K562 (cell line): ENCODE measurements around the gene POTEE. TPM values are rescaled to one million over a fixed set of nuclear protein-coding genes. Genes with fewer than 3 reads are reported as not detected.
"Not testable (repeated sequence)": the region's sequence is repeated elsewhere in the genome, so short reads cannot be mapped to it uniquely, and the experiment has no call there.

ENCODE experiments used
- ATAC-seq: fragments of 200-7000 bp; cut with Tn5 transposase; 3 replicates; pipeline ENCODE4 v1.9.1; 2020; ENCODE audit warnings: moderate library complexity
- BruUV-seq: library from RNA; stranded (reverse); fragments of 400-500 nt; replicated peaks from 2 replicates; lab custom pipeline; 2021; lab: Mats Ljungman, UMichigan
- CTCF ChIA-PET: fragments of 300-600 bp; formaldehyde crosslinking; extraction: SDS; loops from one replicate; lab custom pipeline; 2021; ENCODE audit warnings: low intra/inter-chr PET ratio; lab: Yijun Ruan, JAX
- POLR2A ChIA-PET: fragments of 300-600, 350-650 bp; sonication (Branson Sonifier 250); formaldehyde crosslinking; extraction: SDS; loops from one replicate; lab custom pipeline; 2021; ENCODE audit warnings: antibody characterized with exemption, inconsistent platforms; lab: Yijun Ruan, JAX
- DNase-seq, 4 experiments: peaks; one replicate each; pipeline versions ENCODE4 v3.0.0 to v3.0.0-alpha.2; 2011 to 2018; ENCODE audit warnings: low spot score in 3 of 4, mixed read lengths in 3 of 4; ENCODE audit errors: extremely low read depth in 1 of 4
- FAIRE-seq: peaks from 2 replicates; lab custom pipeline; 2011; peaks lifted over from hg19 to GRCh38; lab: Jason Lieb, UNC
- H2AFZ ChIP-seq: 2 replicates; pipeline ENCODE4 v1.6.0; 2011; ENCODE audit warnings: low read depth, low read length, control low read depth, inconsistent platforms
- H3K27ac ChIP-seq: fragments of 200-600 bp; 3 replicates; pipeline ENCODE4 v1.8.0; 2011; ENCODE audit warnings: low read depth, mild to moderate bottlenecking, control low read depth, inconsistent platforms, low read length, moderate library complexity, mixed read lengths; ENCODE audit errors: extremely low read depth
- H3K27me3 ChIP-seq, 2 experiments: fragments of 300-600 bp in 1 of 2; 2 replicates in 1 of 2; 3 replicates in 1 of 2; pipeline versions ENCODE4 v1.6.0 to v1.8.0; 2011; ENCODE audit warnings: inconsistent platforms in 2 of 2, low read length in 2 of 2, mild to moderate bottlenecking in 1 of 2, mixed read lengths in 1 of 2, moderate library complexity in 1 of 2; ENCODE audit not compliant: control insufficient read depth in 2 of 2, insufficient read depth in 2 of 2
- H3K36me3 ChIP-seq: fragments of 300-600 bp; 3 replicates; pipeline ENCODE4 v1.8.0; 2011; ENCODE audit warnings: mild to moderate bottlenecking, low read length, inconsistent platforms; ENCODE audit not compliant: control insufficient read depth, insufficient read depth
- H3K4me1 ChIP-seq, 2 experiments: fragments of 200-600 bp in 1 of 2; replicated peaks in 1 of 2; 2 replicates in 1 of 2; 3 replicates in 1 of 2; pipeline versions ENCODE4 v1.5.1 to v1.8.0; 2011; ENCODE audit warnings: inconsistent platforms in 2 of 2, low read length in 2 of 2, mild to moderate bottlenecking in 1 of 2, mixed read lengths in 1 of 2, moderate library complexity in 1 of 2; ENCODE audit not compliant: control insufficient read depth in 2 of 2, insufficient read depth in 2 of 2
- H3K4me2 ChIP-seq: 2 replicates; pipeline ENCODE4 v1.6.1; 2011; ENCODE audit warnings: low read length, control low read depth, inconsistent platforms, mixed read lengths; ENCODE audit not compliant: insufficient read depth
- H3K4me3 ChIP-seq: fragments of 200-600 bp; sonication (generic), shearing (Covaris generic); 2 replicates; pipeline ENCODE4 v1.5.1; 2016; ENCODE audit warnings: control low read depth, inconsistent platforms
- H3K79me2 ChIP-seq: fragments of 200-600 bp; 3 replicates; pipeline ENCODE4 v1.8.0; 2011; ENCODE audit warnings: low read length, inconsistent platforms; ENCODE audit not compliant: control insufficient read depth, insufficient read depth
- H3K9ac ChIP-seq, 2 experiments: 2 replicates each; pipeline versions ENCODE4 v1.6.0 to v1.6.1; 2011; ENCODE audit warnings: low read depth in 2 of 2, low read length in 2 of 2, control low read depth in 1 of 2, inconsistent platforms in 1 of 2, mild to moderate bottlenecking in 1 of 2, mixed read lengths in 1 of 2; ENCODE audit not compliant: insufficient read depth in 1 of 2
- H3K9me1 ChIP-seq: one replicate; pipeline ENCODE4 v1.6.0; 2011; ENCODE audit warnings: inconsistent platforms, mild to moderate bottlenecking, low read length, moderate library complexity; ENCODE audit not compliant: control insufficient read depth, insufficient read depth
- H3K9me3 ChIP-seq: replicated peaks from 2 replicates; pipeline ENCODE4 v1.5.1; 2011; ENCODE audit warnings: low read depth, low read length, inconsistent platforms; ENCODE audit not compliant: control insufficient read depth, insufficient read depth
- H4K20me1 ChIP-seq: replicated peaks from 2 replicates; pipeline ENCODE4 v1.6.1; 2011; ENCODE audit warnings: low read length, inconsistent platforms, mixed read lengths; ENCODE audit not compliant: control insufficient read depth, insufficient read depth
- RNF2 ChIP-seq: sonication (generic); IDR thresholded peaks from 2 replicates; pipeline ENCODE4 v1.6.1; 2016
- WGBS: fragments of 100-300 bp; shearing (Covaris generic); methylation state at CpG from one replicate; pipeline ENCODE4 v1.1.6; 2016; ENCODE audit warnings: low coverage, mixed read lengths; ENCODE audit not compliant: insufficient coverage; ENCODE audit errors: missing lambda C conversion rate; 5-methylcytosine and 5-hydroxymethylcytosine counted together
- in situ Hi-C: fragments of 300-500 bp; cut with MboI; formaldehyde crosslinking; loops from 4 replicates; pipeline ENCODE4 v1.15.0; 2018; ENCODE audit warnings: inconsistent platforms, mixed read lengths
- intact Hi-C: fragments of 100-400 bp; cut with micrococcal nuclease; formaldehyde crosslinking; loops from 2 replicates; pipeline ENCODE4 v1.14.2; 2022
- polyA plus RNA-seq, 8 experiments: library from polyadenylated mRNA; depleted of rRNA in 4 of 8; stranded (reverse) in 5 of 8; unstranded in 3 of 8; fragments of >200 nt; fragmentation: Nextera tagmentation in 2 of 8; fragmentation: Illumina TruSeq in 1 of 8; extraction: Ambion mirVana in 2 of 8; extraction: Trizol in 1 of 8; gene quantifications; 2 replicates each; pipeline versions ENCODE4 v1.2.1 to v1.2.3, GENCODE V29; 2011 to 2014; ENCODE audit warnings: inconsistent platforms in 1 of 8, missing spikeins in 1 of 8
- total RNA-seq, 7 experiments: library from RNA; depleted of rRNA in 6 of 7; stranded (reverse); fragments of >200 nt in 6 of 7; fragmentation: Illumina TruSeq in 2 of 7; extraction: Trizol in 2 of 7; gene quantifications; 2 replicates each; pipeline versions ENCODE4 v1.2.1 to v1.2.3, GENCODE V29; 2011 to 2021; ENCODE audit warnings: low replicate concordance in 1 of 7

The POTEE gene
- total and polyA plus RNA-seq, 9 of the 15 experiments (the other 6 are each of a cell fraction or from before 2014, with no cell fraction given): 0.22 to 31.8 (median 16.9) TPM

DNA sequence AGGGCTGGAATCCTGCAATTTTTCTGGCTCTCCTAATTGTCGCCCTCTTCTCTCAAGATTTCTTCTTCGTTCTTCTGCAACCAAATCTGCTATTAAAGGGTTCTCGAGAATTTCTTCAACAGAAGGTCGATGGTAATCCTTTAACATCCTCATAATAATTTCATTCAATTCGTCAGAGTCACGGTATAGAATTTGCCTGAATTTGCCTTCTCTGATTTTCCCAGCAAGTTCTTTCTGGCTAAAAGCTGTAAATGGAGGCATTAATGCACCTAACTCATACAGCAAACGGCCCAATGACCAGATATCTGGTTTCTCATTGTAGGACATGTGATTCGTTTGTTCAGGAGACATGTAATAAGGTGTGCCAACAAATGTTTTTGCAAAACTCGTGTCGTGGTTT is 31.3 kb upstream of the POTEE start:
- H3K79me2 ChIP-seq, DNase-seq, CTCF ChIA-PET, H3K27ac ChIP-seq, H3K36me3 ChIP-seq, H3K27me3 ChIP-seq, in situ Hi-C loops, H3K4me1 ChIP-seq, POLR2A ChIA-PET, H3K9ac ChIP-seq, intact Hi-C loops, H2AFZ ChIP-seq, H3K9me3 ChIP-seq, FAIRE-seq, H4K20me1 ChIP-seq, H3K9me1 ChIP-seq, ATAC-seq, H3K4me2 ChIP-seq, BruUV-seq, H3K4me3 ChIP-seq: not testable (repeated sequence)
- WGBS: 11% methylated on average over 10 of the region's 10 CpGs
- TF ChIP-seq RNF2: 0 out of 2 replicates have a peak, but pooled peaks have one; percentile 22

GRCh38 chr2:131178721-131179418 is 30.5 kb upstream of the POTEE start:
- intact Hi-C loops, POLR2A ChIA-PET, CTCF ChIA-PET: not testable (repeated sequence)

More at GRCh38 chr2:131178721-131179418, 30.5 kb upstream of the POTEE start:
- FAIRE-seq, H3K9me3 ChIP-seq, H3K4me1 ChIP-seq, in situ Hi-C loops, H3K4me2 ChIP-seq, H4K20me1 ChIP-seq, H3K9ac ChIP-seq, BruUV-seq, H3K27ac ChIP-seq, H3K36me3 ChIP-seq, H2AFZ ChIP-seq, ATAC-seq, H3K9me1 ChIP-seq, H3K4me3 ChIP-seq, H3K79me2 ChIP-seq, H3K27me3 ChIP-seq, DNase-seq: not testable (repeated sequence)
- WGBS: 19% methylated on average over 15 of the region's 15 CpGs
